T-helper 1 cell treated with Interleukin-12 subunit alpha and Interleukin-12 subunit beta and Interleukin-4 antibody, amounts not matched to agents 30 μg/mL and 1 μg/mL, for 36 hours (primary cell): Measurements from ENCODE around the gene CD320.
"Not testable (repeated sequence)": the region's sequence is repeated elsewhere in the genome, so short reads cannot be mapped to it uniquely, and the experiment has no call there.

Experiments
- H3K27ac Mint-ChIP-seq: one replicate; pipeline ENCODE4 v1.8.0; 2021; ENCODE audit warnings: mild to moderate bottlenecking, mixed read lengths
- H3K27me3 Mint-ChIP-seq: one replicate; pipeline ENCODE4 v1.8.0; 2021; ENCODE audit warnings: low read depth, mixed read lengths
- H3K36me3 Mint-ChIP-seq: one replicate; pipeline ENCODE4 v1.8.0; 2021; ENCODE audit warnings: low read depth, mixed read lengths
- H3K4me1 Mint-ChIP-seq: one replicate; pipeline ENCODE4 v1.8.0; 2021; ENCODE audit warnings: low read depth, mixed read lengths
- H3K4me3 Mint-ChIP-seq: one replicate; pipeline ENCODE4 v1.8.0; 2021; ENCODE audit warnings: mild to moderate bottlenecking, moderate library complexity, mixed read lengths
- H3K9me3 Mint-ChIP-seq: one replicate; pipeline ENCODE4 v1.8.0; 2021; ENCODE audit warnings: mixed read lengths

Gene CD320

DNA sequence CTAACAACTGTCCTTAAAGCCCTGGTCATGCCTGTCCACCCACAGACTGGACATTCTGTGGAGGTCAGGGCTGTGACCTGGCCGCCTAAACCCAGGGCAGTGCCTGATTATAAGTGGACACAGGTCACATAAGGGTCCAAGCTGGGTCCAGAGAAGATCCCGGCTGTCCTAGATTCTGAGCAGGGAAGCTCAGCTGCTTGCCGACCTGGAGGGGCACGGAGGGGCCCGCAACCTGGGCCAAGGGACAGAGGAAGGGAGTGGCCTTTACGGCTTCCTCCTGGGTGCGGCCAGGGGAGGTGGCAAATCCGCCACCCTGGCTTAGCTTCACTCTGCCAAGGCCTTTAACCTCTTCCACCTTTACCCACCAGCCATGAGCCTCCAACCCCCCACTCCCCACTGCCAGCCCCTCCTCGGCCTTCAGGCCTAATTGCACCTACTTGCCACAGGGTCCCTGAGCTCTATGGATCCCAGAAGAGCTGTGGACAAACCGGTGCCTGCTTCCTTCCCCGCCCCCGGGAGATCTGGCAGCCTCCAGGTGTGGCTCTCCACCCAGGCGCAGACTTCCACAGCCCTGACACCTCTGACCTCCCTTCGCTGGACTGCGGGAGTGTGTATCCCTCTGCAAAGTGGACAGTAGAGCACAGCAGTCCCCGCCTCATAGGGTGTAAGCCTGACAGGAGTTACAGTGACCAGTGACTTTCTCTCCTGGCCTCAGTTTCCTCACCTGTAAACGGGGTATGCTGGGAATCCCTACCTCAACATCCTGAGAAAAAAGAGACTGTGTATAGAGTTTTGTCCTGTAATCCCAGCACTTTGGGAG is 1.7 kb downstream of the CD320 start:
- Mint-ChIP-seq H3K27me3 (no peaks in the 10 kb centered on the region), H3K36me3 (peaks cover 10% of the 10 kb centered on the region), H3K9me3 (no peaks in the 10 kb centered on the region), H3K27ac (peak overlapping the region; percentile 90), H3K4me3 (peak overlapping the region; percentile 91), H3K4me1 (peaks cover 25% of the 10 kb centered on the region)

DNA sequence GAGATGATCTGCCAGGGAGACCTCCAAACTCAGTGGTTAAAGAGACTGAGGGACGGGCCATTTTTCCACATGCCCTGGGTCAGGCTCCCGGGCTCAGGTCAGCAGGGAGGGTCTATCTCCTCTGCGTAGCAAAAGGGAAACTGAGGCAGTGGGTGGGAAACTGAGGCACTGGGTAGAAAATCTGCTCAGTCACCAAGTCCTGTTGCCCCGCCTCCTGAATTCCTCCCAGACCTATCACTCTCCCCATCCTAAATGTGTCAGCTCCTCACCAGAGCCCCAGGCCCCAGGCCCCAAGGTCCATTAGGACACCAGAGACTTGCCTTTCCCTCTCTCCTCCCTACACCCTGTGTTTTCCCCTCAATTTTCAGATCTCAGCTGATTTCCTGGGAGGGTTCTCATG is 2.4 kb downstream of the CD320 start:
- no peaks in the 10 kb centered on the region for H3K9me3 Mint-ChIP-seq
- H3K4me1 Mint-ChIP-seq, result peaks cover 25% of the 10 kb centered on the region

DNA sequence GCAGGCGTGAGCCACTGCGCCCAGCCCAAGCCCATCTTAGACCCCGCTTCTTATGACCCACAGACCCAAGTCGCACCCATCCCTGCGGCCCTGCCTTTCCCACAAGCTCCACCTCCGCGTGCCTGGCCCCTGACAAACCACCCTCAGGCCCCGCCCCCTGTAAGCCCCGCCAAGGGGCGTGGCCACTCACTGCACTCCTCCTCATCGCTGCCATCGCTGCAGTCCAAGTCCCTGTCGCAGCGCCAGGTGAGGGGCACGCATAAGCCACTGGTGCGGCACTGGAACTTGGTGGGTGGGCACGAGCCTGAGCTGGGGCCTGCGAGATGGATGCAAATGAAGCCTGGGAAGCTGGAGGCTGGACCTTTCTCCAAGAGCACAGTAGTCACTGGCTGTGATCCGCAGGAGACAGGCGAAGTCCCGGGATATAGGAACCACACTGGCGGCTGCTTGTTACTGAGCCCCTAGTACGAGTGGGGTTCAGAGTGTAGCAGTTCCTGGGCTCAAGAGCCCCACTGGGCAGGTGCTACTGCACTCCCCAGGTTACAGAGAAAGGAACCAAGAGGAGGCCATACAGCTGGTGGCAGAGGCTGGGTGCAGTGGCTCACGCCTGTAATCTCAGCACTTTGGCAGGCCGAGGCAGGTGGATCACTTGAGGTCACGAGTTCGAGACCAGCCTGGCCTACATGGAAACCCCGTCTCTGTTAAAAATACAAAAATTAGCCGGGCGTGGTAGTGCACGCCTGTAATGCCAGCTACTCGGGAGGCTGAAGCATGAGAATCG is 3.1 kb downstream of the CD320 start:
- no peaks in the 10 kb centered on the region for H3K9me3 Mint-ChIP-seq
- peaks cover 25% of the 10 kb centered on the region for H3K4me1 Mint-ChIP-seq
- no peaks in the 10 kb centered on the region for H3K27me3 Mint-ChIP-seq
- H3K4me3 Mint-ChIP-seq, result no peak overlapping the region
- H3K27ac Mint-ChIP-seq, result no peak overlapping the region
- H3K36me3 Mint-ChIP-seq, result peaks cover 4% of the 10 kb centered on the region

More for the DNA sequence above, 2.4 kb downstream of the CD320 start:
- peaks cover 4% of the 10 kb centered on the region for H3K36me3 Mint-ChIP-seq
- H3K27me3 Mint-ChIP-seq, result no peaks in the 10 kb centered on the region
- no peak overlapping the region for H3K4me3 Mint-ChIP-seq
- peak overlapping the region; percentile 55 for H3K27ac Mint-ChIP-seq

DNA sequence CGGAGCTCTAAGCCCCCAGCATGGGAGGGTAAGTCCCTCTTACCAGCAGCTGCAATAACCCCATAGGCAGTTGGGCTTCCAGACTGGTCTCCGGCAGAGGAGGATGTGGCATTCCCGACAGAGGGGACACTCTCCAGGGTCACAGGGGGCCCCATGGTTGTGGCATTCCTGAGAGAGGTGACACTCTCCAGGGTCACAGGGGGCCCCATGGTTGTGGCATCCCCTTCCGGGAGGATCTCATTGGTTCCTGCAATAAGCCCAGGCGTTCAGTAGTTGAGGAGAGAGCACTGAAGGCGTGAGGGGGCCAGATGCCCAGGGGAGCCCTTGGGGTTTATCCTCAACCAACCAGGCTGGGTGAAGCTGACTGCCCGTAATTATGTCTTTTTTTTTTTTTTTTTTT is 5.4 kb downstream of the CD320 start:
- Mint-ChIP-seq H3K27me3 (no peaks in the 10 kb centered on the region), H3K4me3 (no peak overlapping the region), H3K36me3 (no peaks in the 10 kb centered on the region), H3K4me1 (peaks cover 15% of the 10 kb centered on the region), H3K27ac (no peak overlapping the region), H3K9me3 (no peaks in the 10 kb centered on the region)

DNA sequence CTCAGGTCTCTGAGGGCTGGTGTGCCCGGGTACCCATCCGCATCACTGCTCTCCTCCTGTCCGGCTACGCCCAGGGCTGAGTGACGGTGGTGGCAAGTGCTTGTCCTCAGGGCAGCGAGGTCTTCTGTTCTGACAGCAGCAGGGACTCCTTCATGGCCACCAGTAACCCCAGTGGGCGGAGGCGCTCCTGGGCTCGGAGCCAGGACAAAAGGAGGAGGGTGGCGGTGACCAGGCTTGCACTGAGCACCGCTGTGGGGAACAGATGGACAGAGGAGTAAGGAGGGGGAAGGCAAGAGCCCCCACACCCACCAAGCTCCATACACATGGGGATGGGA is 5.8 kb downstream of the CD320 start:
- no peak overlapping the region for H3K27ac Mint-ChIP-seq
- peaks cover 11% of the 10 kb centered on the region for H3K4me1 Mint-ChIP-seq
- H3K36me3 Mint-ChIP-seq, result no peaks in the 10 kb centered on the region
- no peak overlapping the region for H3K4me3 Mint-ChIP-seq
- no peaks in the 10 kb centered on the region for H3K9me3 Mint-ChIP-seq
- no peaks in the 10 kb centered on the region for H3K27me3 Mint-ChIP-seq

DNA sequence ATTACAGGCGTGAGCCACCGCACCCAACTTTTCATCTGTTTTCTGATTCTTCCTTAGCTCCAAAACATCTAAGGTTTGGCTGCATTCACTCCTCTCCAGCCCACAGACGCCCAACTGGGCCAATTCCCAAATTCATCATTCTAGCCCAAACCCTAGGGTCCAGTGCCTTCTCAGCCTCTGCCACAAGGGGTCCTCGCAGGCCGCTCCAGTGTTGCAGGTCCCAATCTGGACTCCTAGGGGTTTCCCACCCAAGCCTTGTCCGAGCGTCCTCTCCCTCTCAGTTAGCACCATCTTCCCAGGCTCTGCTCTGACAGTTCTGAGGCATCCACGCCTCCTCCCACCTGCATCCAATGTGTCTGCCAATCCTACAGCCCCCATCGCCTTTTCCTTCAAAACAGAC is 16.8 kb downstream of the CD320 start:
- not testable (repeated sequence) for H3K4me1 Mint-ChIP-seq, H3K4me3 Mint-ChIP-seq, H3K36me3 Mint-ChIP-seq

DNA sequence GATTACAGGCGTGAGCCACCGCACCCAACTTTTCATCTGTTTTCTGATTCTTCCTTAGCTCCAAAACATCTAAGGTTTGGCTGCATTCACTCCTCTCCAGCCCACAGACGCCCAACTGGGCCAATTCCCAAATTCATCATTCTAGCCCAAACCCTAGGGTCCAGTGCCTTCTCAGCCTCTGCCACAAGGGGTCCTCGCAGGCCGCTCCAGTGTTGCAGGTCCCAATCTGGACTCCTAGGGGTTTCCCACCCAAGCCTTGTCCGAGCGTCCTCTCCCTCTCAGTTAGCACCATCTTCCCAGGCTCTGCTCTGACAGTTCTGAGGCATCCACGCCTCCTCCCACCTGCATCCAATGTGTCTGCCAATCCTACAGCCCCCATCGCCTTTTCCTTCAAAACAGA is 31.6 kb downstream of the CD320 start:
- not testable (repeated sequence) for H3K27me3 Mint-ChIP-seq, H3K9me3 Mint-ChIP-seq, H3K4me3 Mint-ChIP-seq, H3K4me1 Mint-ChIP-seq, H3K36me3 Mint-ChIP-seq, H3K27ac Mint-ChIP-seq

More for the DNA sequence above, 16.8 kb downstream of the CD320 start:
- not testable (repeated sequence) for H3K9me3 Mint-ChIP-seq, H3K27ac Mint-ChIP-seq, H3K27me3 Mint-ChIP-seq

DNA sequence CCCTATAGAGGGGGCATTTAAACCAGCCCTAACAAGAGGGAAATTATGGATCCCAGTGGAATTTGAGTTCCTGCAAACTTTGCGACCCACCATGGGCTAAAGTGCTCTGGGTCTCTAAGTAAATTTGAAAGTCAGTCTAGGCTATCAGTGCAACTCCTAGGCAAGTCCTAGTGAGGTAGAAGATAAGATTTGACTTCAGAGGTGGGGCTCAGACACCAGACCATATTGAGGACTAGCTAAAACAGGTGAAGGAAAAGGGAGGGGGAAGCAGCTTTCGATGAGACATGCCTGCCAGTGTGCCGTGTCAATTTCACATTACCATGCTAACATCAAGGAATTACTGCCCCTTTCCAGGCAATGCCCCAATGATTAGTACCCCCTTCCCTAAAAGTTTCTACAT is 38.4 kb downstream of the CD320 start:
- H3K4me1 Mint-ChIP-seq, result peaks cover 15% of the 10 kb centered on the region
- no peaks in the 10 kb centered on the region for H3K36me3 Mint-ChIP-seq
- no peaks in the 10 kb centered on the region for H3K9me3 Mint-ChIP-seq
- H3K4me3 Mint-ChIP-seq, result peak overlapping the region; percentile 87
- H3K27ac Mint-ChIP-seq, result peak overlapping the region; percentile 98
- H3K27me3 Mint-ChIP-seq, result no peaks in the 10 kb centered on the region

DNA sequence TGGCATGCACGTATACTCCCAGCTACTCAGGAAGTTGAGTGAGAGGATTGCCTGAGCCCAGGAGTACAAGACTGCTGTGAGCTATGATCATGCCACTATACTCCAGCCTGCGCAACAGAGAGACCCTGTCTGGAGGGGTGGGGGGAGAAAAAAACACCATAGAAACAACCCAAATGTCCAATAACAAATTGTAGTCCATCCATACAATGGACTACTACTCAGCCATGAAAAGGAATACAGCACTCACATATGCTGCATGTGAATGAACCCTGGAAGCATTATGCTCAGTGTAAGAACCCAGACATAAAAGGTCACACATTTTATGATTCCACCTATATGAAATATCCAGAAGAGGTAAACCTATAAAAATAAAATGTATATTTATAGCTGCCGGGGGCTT is 42.3 kb downstream of the CD320 start:
- H3K4me3 Mint-ChIP-seq, result no peak overlapping the region
- H3K4me1 Mint-ChIP-seq, result peaks cover 15% of the 10 kb centered on the region
- H3K27me3 Mint-ChIP-seq, result no peaks in the 10 kb centered on the region

DNA sequence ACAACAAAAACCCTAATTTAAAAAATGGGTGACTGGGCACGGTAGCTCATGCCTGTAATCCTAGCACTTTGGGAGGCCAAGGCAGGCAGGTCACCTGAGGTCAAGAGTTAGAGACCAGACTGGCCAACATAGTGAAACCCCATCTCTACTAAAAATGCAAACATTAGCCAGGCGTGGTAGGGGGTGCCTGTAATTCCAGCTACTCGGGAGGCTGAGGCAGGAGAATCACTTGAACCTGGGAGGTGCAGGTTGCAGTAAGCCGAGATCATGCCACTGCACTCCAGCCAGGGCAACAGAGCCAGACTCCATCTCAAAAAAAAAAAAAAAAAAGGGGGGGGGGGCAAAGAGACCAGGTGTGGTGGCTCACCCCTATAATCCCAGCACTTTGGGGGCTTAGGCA is 43.9 kb downstream of the CD320 start:
- peaks cover 12% of the 10 kb centered on the region for H3K4me1 Mint-ChIP-seq
- H3K36me3 Mint-ChIP-seq, H3K9me3 Mint-ChIP-seq, H3K27me3 Mint-ChIP-seq, H3K4me3 Mint-ChIP-seq, H3K27ac Mint-ChIP-seq: not testable (repeated sequence)

More for the DNA sequence above, 42.3 kb downstream of the CD320 start:
- Mint-ChIP-seq H3K36me3 (no peaks in the 10 kb centered on the region), H3K27ac (no peak overlapping the region), H3K9me3 (no peaks in the 10 kb centered on the region)

DNA sequence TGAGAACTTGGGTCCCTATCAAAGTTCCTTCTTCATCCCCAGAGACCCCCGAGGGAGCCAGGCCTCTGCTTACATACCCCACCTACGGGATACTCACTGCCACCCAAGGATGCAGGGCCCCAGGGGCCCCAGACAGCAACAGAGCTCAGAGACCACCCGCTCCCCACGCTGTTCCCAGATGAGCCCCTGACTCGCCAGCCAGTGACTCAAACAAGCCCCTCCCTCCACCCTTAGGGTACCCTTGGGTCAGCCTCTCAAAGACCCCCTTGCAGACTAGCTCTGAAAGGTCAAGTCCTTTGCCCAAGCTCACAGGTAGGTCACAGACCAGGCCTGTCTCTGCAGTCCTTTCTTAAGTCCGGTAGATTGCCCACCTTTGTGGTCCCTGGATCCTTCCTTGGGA is 45.7 kb downstream of the CD320 start:
- peaks cover 8% of the 10 kb centered on the region for H3K4me1 Mint-ChIP-seq
- H3K36me3 Mint-ChIP-seq, result peaks cover 4% of the 10 kb centered on the region
- no peaks in the 10 kb centered on the region for H3K27me3 Mint-ChIP-seq

DNA sequence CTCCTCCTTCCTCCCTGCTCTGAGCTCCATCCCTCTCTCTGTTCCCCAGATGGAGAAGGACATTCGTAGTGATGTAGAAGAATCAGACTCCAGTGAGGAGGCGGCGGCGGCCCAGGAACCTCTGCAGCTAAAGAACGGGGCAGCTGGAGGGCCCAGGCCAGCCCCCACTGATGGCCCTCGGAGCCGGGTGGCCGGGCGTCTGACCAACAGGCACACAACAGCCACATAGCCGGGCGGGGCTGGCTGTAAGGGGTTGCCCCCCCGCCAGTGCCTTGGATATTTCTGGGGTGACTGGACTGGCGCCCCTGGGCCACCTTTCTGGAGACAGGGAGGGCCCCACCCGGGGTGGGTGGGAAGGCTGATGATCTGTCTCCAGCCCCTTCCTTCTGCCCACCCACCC is 46.3 kb downstream of the CD320 start:
- H3K4me3 Mint-ChIP-seq, result no peak overlapping the region

More for the DNA sequence above, 45.7 kb downstream of the CD320 start:
- Mint-ChIP-seq H3K4me3 (no peak overlapping the region), H3K27ac (no peak overlapping the region), H3K9me3 (no peaks in the 10 kb centered on the region)

DNA sequence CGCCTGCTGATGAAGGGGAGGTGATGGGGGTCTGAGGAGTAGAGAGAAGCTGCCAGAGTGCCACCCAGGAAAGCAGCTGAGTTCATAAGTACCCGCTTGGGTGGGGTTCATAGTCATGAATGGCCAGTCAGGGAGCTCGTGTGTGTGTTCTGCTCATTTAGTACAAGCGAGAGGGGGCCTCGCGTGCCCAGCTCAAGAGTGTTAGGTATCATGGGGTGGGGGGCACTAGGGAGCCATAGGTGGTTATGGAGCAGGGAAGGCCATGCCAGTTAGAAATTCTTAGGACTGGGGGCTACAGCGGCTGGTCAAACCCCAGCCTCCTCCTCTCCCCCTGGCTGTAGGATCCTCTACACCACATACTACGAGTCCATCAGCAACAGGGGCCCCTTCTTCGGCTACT is 46.8 kb downstream of the CD320 start:
- H3K27me3 Mint-ChIP-seq, result no peaks in the 10 kb centered on the region
- peaks cover 11% of the 10 kb centered on the region for H3K4me1 Mint-ChIP-seq
- peaks cover 7% of the 10 kb centered on the region for H3K36me3 Mint-ChIP-seq
- H3K9me3 Mint-ChIP-seq, result no peaks in the 10 kb centered on the region
- H3K4me3 Mint-ChIP-seq, result no peak overlapping the region
- H3K27ac Mint-ChIP-seq, result no peak overlapping the region

More for the DNA sequence above, 46.3 kb downstream of the CD320 start:
- H3K36me3 Mint-ChIP-seq, result peaks cover 7% of the 10 kb centered on the region
- peaks cover 11% of the 10 kb centered on the region for H3K4me1 Mint-ChIP-seq
- H3K27ac Mint-ChIP-seq, result no peak overlapping the region
- H3K9me3 Mint-ChIP-seq, result no peaks in the 10 kb centered on the region
- H3K27me3 Mint-ChIP-seq, result no peaks in the 10 kb centered on the region

DNA sequence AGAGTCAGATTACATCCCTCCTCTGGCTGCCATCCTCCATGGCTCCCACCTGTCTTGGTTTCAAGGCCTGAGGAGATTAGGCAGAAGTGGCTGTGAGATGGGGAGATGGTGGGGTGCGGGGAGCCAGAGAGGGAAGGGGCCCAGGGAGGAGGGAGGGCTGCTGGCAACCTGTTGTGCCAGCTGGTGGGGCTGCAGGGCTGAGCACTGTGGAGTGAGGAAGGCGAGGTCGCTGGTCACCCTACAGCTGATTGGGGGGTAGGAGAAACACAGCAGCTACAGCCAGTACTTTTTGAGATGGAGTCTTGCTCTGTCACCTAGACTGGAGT is 48.3 kb downstream of the CD320 start:
- H3K9me3 Mint-ChIP-seq, result no peaks in the 10 kb centered on the region

DNA sequence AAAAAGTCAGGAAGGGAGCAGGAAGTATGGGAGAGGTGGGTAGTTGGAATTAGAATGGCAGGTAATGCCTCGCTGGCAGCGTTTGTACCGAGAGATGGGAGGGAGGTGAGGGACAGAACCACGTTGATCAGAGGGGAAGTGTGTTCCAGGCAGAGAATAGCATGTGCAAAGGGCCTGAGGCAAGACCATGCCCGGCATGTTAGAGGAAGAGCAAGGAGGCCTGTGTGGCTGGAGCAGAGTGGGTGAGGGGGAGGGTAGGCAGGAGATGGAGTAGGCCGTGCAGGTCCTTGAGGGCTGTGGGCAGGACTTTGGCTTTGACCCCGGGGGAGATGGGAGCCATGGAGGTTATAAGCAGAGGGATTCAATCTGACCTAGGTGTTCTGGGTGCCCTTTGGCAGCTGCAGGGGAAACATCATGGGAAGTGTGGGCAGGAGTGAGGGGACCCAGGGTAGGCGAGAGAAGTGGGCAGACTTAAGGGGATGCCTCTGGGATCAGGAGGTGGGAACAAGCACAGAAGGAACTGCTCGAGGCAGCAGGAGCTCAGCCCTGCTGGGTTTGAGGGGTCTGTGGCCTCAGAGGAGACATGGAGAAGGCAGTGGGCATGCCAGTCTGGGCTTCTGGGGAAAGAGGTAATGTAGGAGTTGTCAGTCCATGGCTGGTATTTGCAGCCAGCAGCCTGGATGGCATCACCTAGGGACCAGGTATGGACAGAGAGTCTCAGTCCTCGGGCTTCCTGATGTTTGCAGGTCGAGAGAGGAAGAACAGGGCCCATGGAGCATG is 48.8 kb downstream of the CD320 start:
- Mint-ChIP-seq H3K27ac (no peak overlapping the region), H3K36me3 (peaks cover 12% of the 10 kb centered on the region), H3K9me3 (no peaks in the 10 kb centered on the region)

More for the DNA sequence above, 48.3 kb downstream of the CD320 start:
- Mint-ChIP-seq H3K27me3 (no peaks in the 10 kb centered on the region), H3K36me3 (peaks cover 12% of the 10 kb centered on the region), H3K27ac (no peak overlapping the region), H3K4me1 (peaks cover 6% of the 10 kb centered on the region), H3K4me3 (no peak overlapping the region)

More for the DNA sequence above, 48.8 kb downstream of the CD320 start:
- no peak overlapping the region for H3K4me3 Mint-ChIP-seq
- H3K4me1 Mint-ChIP-seq, result peaks cover 6% of the 10 kb centered on the region
- no peaks in the 10 kb centered on the region for H3K27me3 Mint-ChIP-seq
